ENCODE results near the gene KCNIP4. TPM values are rescaled to one million over a fixed set of nuclear protein-coding genes. Genes with fewer than 3 reads are reported as not detected.

Gene KCNIP4
- total and polyA plus RNA-seq, 10 of the 15 experiments (the other 5 are each of a cell fraction or from before 2014, with no cell fraction given) = 0.03 to 0.23 (median 0.13) TPM; not detected in 7

DNA sequence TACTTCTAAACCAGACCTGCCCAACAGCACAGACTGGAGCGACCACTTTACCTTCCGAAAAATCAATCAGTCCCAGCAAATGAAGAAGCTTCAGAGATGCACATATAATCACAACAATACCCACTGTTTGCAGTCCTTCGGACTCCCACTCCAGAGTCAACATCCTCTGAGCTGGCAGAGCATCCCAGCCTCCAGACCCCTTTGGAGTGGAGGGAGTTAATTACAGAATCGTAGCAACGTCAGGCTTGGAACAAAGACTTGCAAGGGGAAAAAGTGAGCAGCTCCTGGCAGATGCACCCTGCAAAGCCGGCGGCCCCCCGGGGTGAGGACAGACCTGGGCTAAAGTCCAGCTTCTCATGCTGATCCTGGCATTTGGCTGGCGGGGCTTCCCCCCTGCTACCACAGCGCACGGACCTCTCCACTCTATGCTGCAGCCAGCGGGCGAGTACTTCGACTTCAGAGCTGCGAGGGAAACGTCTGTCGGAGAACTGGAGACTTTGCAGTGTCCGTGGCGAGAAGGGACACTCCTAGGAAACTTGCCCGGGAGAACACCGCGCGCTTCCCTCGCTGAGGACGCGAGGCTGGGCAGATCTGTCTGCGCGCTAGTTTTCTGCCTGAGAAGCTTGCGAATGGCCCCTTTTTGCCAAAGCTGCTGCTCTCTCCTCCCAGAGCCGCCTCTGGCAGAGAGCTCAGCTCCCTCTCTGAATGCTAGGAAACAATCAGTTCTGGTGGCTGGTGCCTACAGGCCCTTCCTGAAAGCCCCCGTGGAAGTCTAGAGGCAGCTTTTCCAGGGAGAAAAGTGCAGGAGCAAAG, 964.6 kb downstream of the KCNIP4 start:
- no peaks in the 10 kb centered on the region for H3K36me3 ChIP-seq (ENCODE audit: control insufficient read depth in 2 of 2, insufficient read depth in 2 of 2, low read length in 1 of 2)
- in situ Hi-C loops (cut with MboI) (no loop called here), intact Hi-C loops (cut with micrococcal nuclease; ENCODE audit: unreplicated experiment) (no loop called here)
- no peak for TF ChIP-seq STAT3 (IDR thresholded peaks at IDR 0.05; ENCODE audit: low read depth, low read length)
- TF ChIP-seq EP300 (IDR thresholded peaks at IDR 0.05; ENCODE audit: borderline replicate concordance in 1 of 2, control insufficient read depth in 1 of 2, low read depth in 2 of 2, low read length in 2 of 2) = no peak
- TF ChIP-seq USF2 (IDR thresholded peaks at IDR 0.05; ENCODE audit: borderline replicate concordance, low read depth, low read length) = no peak
- TF ChIP-seq ZSCAN29 (IDR thresholded peaks at IDR 0.05) = no peak
- no peak for TF ChIP-seq MEF2B (IDR thresholded peaks at IDR 0.05; ENCODE audit: partially characterized antibody, poor library complexity, severe bottlenecking)
- RAD21 ChIA-PET (ENCODE audit: unreplicated experiment) = no interaction called here
- FAIRE-seq (no peak), DNase-seq (ENCODE audit: low read depth, low spot score) (no peak), ATAC-seq (no peak)
- SMC1A ChIA-PET (ENCODE audit: uncharacterized antibody, unreplicated experiment) = no interaction called here
- WGBS (ENCODE audit: insufficient coverage, insufficient replicate concordance, low lambda C conversion rate, missing lambda C conversion rate) = 26% methylated on average over 27 of the region's 31 CpGs
- no peak overlapping the region for H2AFZ ChIP-seq (ENCODE audit: control insufficient read depth, low read depth, low read length)
- no peak overlapping the region for H3K9ac ChIP-seq (ENCODE audit: control insufficient read depth, insufficient read depth, low read length)
- no peaks in the 10 kb centered on the region for H4K20me1 ChIP-seq (ENCODE audit: control insufficient read depth, insufficient read depth)
- no peak overlapping the region for H3K4me3 ChIP-seq
- H3K4me1 ChIP-seq (ENCODE audit: control insufficient read depth, insufficient read depth, low read length) = no peaks in the 10 kb centered on the region
- no peak overlapping the region for H3K27ac ChIP-seq (ENCODE audit: control insufficient read depth, insufficient read depth)
- POLR2A ChIA-PET = no interaction called here
- H3K9me3 ChIP-seq (replicated peaks; ENCODE audit: control insufficient read depth, insufficient read depth, low read length) = no peaks in the 10 kb centered on the region
- no peaks in the 10 kb centered on the region for H3K27me3 ChIP-seq (replicated peaks in 1 of 2; ENCODE audit: control insufficient read depth in 2 of 2, insufficient read depth in 2 of 2, low read length in 1 of 2)
- CTCF ChIA-PET = no interaction called here
- no peak overlapping the region for H3K4me2 ChIP-seq (ENCODE audit: control insufficient read depth, insufficient read depth)
- BruUV-seq (replicated peaks) = no TSS peak
- no peaks in the 10 kb centered on the region for H3K79me2 ChIP-seq (ENCODE audit: control insufficient read depth, insufficient read depth, low read length)

DNA sequence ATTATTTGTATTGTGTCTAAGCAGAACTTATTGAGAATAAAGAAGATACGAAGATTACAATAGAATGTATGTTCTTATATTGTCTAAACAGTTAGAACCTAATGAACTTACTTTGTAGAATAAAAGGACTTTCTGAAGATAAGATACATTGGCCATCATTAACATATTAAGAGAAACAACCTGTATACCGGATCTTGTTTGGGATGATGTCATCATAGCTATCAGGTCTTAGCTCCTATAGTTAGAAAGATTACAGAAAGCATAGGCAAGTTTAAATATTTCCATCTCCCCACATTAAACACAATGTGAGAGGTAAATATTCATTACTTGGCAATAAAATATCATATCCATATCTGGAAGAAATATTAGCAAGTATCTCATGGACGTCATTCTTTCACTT, 966.0 kb downstream of the KCNIP4 start:
- in situ Hi-C loops (cut with MboI) (no loop called here), intact Hi-C loops (cut with micrococcal nuclease; ENCODE audit: unreplicated experiment) (no loop called here)
- SMC1A ChIA-PET (ENCODE audit: uncharacterized antibody, unreplicated experiment) = no interaction called here
- Histone ChIP-seq H3K4me1 (ENCODE audit: control insufficient read depth, insufficient read depth, low read length) (no peaks in the 10 kb centered on the region), H3K27me3 (replicated peaks in 1 of 2; ENCODE audit: control insufficient read depth in 2 of 2, insufficient read depth in 2 of 2, low read length in 1 of 2) (no peaks in the 10 kb centered on the region), H4K20me1 (ENCODE audit: control insufficient read depth, insufficient read depth) (no peaks in the 10 kb centered on the region), H3K4me2 (ENCODE audit: control insufficient read depth, insufficient read depth) (no peak overlapping the region), H2AFZ (ENCODE audit: control insufficient read depth, low read depth, low read length) (no peak overlapping the region), H3K36me3 (ENCODE audit: control insufficient read depth in 2 of 2, insufficient read depth in 2 of 2, low read length in 1 of 2) (no peaks in the 10 kb centered on the region), H3K4me3 (no peak overlapping the region), H3K27ac (ENCODE audit: control insufficient read depth, insufficient read depth) (no peak overlapping the region), H3K9me3 (replicated peaks; ENCODE audit: control insufficient read depth, insufficient read depth, low read length) (no peaks in the 10 kb centered on the region), H3K9ac (ENCODE audit: control insufficient read depth, insufficient read depth, low read length) (no peak overlapping the region), H3K79me2 (ENCODE audit: control insufficient read depth, insufficient read depth, low read length) (no peaks in the 10 kb centered on the region)
- TF ChIP-seq ZBED1 (IDR thresholded peaks at IDR 0.05; ENCODE audit: borderline replicate concordance) (no peak), HDGF (IDR thresholded peaks at IDR 0.05) (no peak), FOXM1 (IDR thresholded peaks at IDR 0.05; ENCODE audit: low read depth, low read length) (no peak), ZNF622 (IDR thresholded peaks at IDR 0.05) (no peak), RAD21 (IDR thresholded peaks at IDR 0.05; ENCODE audit: insufficient read depth, low read depth, low read length) (no peak), MTA3 (IDR thresholded peaks at IDR 0.05; ENCODE audit: borderline replicate concordance, low read length) (no peak), EED (IDR thresholded peaks at IDR 0.05; ENCODE audit: low read depth) (no peak)
- TF ChIP-seq, protein P1, sequence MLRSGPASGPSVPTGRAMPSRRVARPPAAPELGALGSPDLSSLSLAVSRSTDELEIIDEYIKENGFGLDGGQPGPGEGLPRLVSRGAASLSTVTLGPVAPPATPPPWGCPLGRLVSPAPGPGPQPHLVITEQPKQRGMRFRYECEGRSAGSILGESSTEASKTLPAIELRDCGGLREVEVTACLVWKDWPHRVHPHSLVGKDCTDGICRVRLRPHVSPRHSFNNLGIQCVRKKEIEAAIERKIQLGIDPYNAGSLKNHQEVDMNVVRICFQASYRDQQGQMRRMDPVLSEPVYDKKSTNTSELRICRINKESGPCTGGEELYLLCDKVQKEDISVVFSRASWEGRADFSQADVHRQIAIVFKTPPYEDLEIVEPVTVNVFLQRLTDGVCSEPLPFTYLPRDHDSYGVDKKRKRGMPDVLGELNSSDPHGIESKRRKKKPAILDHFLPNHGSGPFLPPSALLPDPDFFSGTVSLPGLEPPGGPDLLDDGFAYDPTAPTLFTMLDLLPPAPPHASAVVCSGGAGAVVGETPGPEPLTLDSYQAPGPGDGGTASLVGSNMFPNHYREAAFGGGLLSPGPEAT (IDR thresholded peaks at IDR 0.05; ENCODE audit: low read depth) = no peak
- WGBS (ENCODE audit: insufficient coverage, insufficient replicate concordance, low lambda C conversion rate, missing lambda C conversion rate) = 3% methylated on average over 3 of the region's 3 CpGs
- RAD21 ChIA-PET (ENCODE audit: unreplicated experiment) = no interaction called here
- POLR2A ChIA-PET = no interaction called here
- ATAC-seq (no peak), FAIRE-seq (no peak), DNase-seq (ENCODE audit: low read depth, low spot score) (no peak)
- CTCF ChIA-PET = no interaction called here
- no TSS peak for BruUV-seq (replicated peaks)

Measured in GM12878 (cell line).